Keratinocyte (primary cell): ENCODE data around the gene CPN2.

Experiments used
- CTCF ChIP-seq, 3 experiments: IDR thresholded peaks in 1 of 3; conservative IDR thresholded peaks in 1 of 3; optimal IDR thresholded peaks in 1 of 3; 2 replicates in 2 of 3; 3 replicates in 1 of 3; pipeline versions ENCODE3 to v1.5.1; 2011; ENCODE audit warnings: low read length in 3 of 3, mild to moderate bottlenecking in 3 of 3, moderate library complexity in 2 of 3, control low read depth in 1 of 3, inconsistent platforms in 1 of 3; ENCODE audit not compliant: insufficient read depth in 2 of 3; ENCODE audit errors: extremely low read depth in 1 of 3
- EZH2 ChIP-seq: IDR thresholded peaks from one replicate; pipeline ENCODE4 v1.6.1; 2012; ENCODE audit warnings: inconsistent platforms, mild to moderate bottlenecking, low read length, moderate library complexity

GRCh38 chr3:194350726-194351071 is 429 bp downstream of the CPN2 start:
- TF ChIP-seq CTCF (optimal IDR thresholded peaks at IDR 0.05 in 1 of 3, IDR thresholded peaks at IDR 0.05 in 1 of 3, conservative IDR thresholded peaks at IDR 0.05 in 1 of 3; ENCODE audit: extremely low read depth in 1 of 3, insufficient read depth in 2 of 3, low read length in 3 of 3) (no peak), EZH2 (no peak)
